IMR-90 (cell line): ENCODE results near the gene TUBGCP2. TPM values are rescaled to one million over a fixed set of nuclear protein-coding genes. Genes with fewer than 3 reads are reported as not detected.
A peak's percentile ranks its signal among the peaks of the same experiment; 100 is the strongest.

ENCODE experiments used
- ATAC-seq: fragments of 200-7000 bp; cut with Tn5 transposase; 2 replicates; pipeline ENCODE4 v1.9.1; 2020; ENCODE audit warnings: low read depth, mild to moderate bottlenecking, moderate library complexity
- BruUV-seq: library from RNA; stranded (reverse); fragments of 400-500 nt; replicated peaks from 2 replicates; lab custom pipeline; 2021; lab: Mats Ljungman, UMichigan
- CTCF ChIA-PET: fragments of 300-600 bp; formaldehyde crosslinking; extraction: SDS; loops from one replicate; lab custom pipeline; 2021; ENCODE audit warnings: antibody characterized with exemption; lab: Yijun Ruan, JAX
- POLR2A ChIA-PET: fragments of 300-600 bp; sonication (Branson Sonifier 250); formaldehyde crosslinking; loops from one replicate; lab custom pipeline; 2022; ENCODE audit warnings: antibody characterized with exemption; ENCODE audit not compliant: unreplicated experiment; lab: Charles Lee
- DNase-seq: peaks from one replicate; pipeline ENCODE4 v3.0.0; 2013
- H2AFZ ChIP-seq: replicated peaks from 2 replicates; pipeline ENCODE3; 2013; ENCODE audit warnings: low read length, mild to moderate bottlenecking; ENCODE audit not compliant: poor library complexity
- H2AK5ac ChIP-seq: 2 replicates; pipeline ENCODE4 v1.6.1; 2013; ENCODE audit warnings: low read depth, low read length, inconsistent platforms
- H2AK9ac ChIP-seq: replicated peaks from 2 replicates; pipeline ENCODE3; 2013; ENCODE audit warnings: mild to moderate bottlenecking, low read depth, low read length, moderate library complexity; ENCODE audit not compliant: poor library complexity
- H2BK120ac ChIP-seq: 2 replicates; pipeline ENCODE4 v1.6.1; 2013; ENCODE audit warnings: low read depth, low read length, inconsistent platforms
- H2BK15ac ChIP-seq: 3 replicates; pipeline ENCODE4 v1.6.1; 2013; ENCODE audit warnings: low read depth, low read length, inconsistent platforms
- H2BK20ac ChIP-seq: 2 replicates; pipeline ENCODE4 v1.6.1; 2013; ENCODE audit warnings: low read depth, mild to moderate bottlenecking, inconsistent platforms, low read length, moderate library complexity
- H2BK5ac ChIP-seq: 2 replicates; pipeline ENCODE4 v1.6.1; 2013; ENCODE audit warnings: mild to moderate bottlenecking, low read depth, low read length, inconsistent platforms; ENCODE audit not compliant: poor library complexity, severe bottlenecking
- H3K14ac ChIP-seq: replicated peaks from 2 replicates; pipeline ENCODE4 v1.6.1; 2013; ENCODE audit warnings: low read depth, low read length, inconsistent platforms
- H3K18ac ChIP-seq: 2 replicates; pipeline ENCODE4 v1.6.1; 2013; ENCODE audit warnings: low read depth, low read length, control low read depth
- H3K23ac ChIP-seq: 2 replicates; pipeline ENCODE4 v1.6.1; 2013; ENCODE audit warnings: low read depth, low read length, inconsistent platforms
- H3K27ac ChIP-seq: 2 replicates; pipeline ENCODE4 v1.5.1; 2013; ENCODE audit warnings: mild to moderate bottlenecking, control low read depth, low read length; ENCODE audit not compliant: insufficient read depth
- H3K27me3 ChIP-seq: 2 replicates; pipeline ENCODE4 v1.6.1; 2013; ENCODE audit warnings: low read length; ENCODE audit not compliant: control insufficient read depth, insufficient read depth
- H3K36me3 ChIP-seq: 2 replicates; pipeline ENCODE4 v1.6.1; 2013; ENCODE audit warnings: low read length, mixed read lengths; ENCODE audit not compliant: control insufficient read depth, insufficient read depth
- H3K4ac ChIP-seq: 2 replicates; pipeline ENCODE4 v1.6.1; 2013; ENCODE audit warnings: low read depth, low read length, inconsistent platforms
- H3K4me1 ChIP-seq: 2 replicates; pipeline ENCODE4 v1.6.1; 2013; ENCODE audit warnings: low read length, mixed read lengths; ENCODE audit not compliant: control insufficient read depth, insufficient read depth
- H3K4me2 ChIP-seq: 2 replicates; pipeline ENCODE4 v1.6.1; 2013; ENCODE audit warnings: low read depth, mild to moderate bottlenecking, control low read depth, low read length, moderate library complexity
- H3K4me3 ChIP-seq: 2 replicates; pipeline ENCODE4 v1.5.1; 2013; ENCODE audit warnings: low read depth, mild to moderate bottlenecking, control low read depth, low read length, moderate library complexity; ENCODE audit not compliant: insufficient read depth
- H3K56ac ChIP-seq: 2 replicates; pipeline ENCODE4 v1.6.1; 2013; ENCODE audit warnings: low read length, inconsistent platforms; ENCODE audit not compliant: insufficient read depth; ENCODE audit errors: extremely low read depth
- H3K79me1 ChIP-seq, 2 experiments: 2 replicates each; pipeline ENCODE4 v1.6.1; 2013; ENCODE audit warnings: low read length in 2 of 2, inconsistent platforms in 1 of 2, low read depth in 1 of 2
- H3K9ac ChIP-seq: 2 replicates; pipeline ENCODE4 v1.6.1; 2013; ENCODE audit warnings: low read depth, low read length, control low read depth
- H3K9me1 ChIP-seq: 2 replicates; pipeline ENCODE4 v1.6.1; 2013; ENCODE audit warnings: low read length, inconsistent platforms; ENCODE audit not compliant: insufficient read depth
- H3K9me3 ChIP-seq: 2 replicates; pipeline ENCODE4 v1.6.1; 2013; ENCODE audit warnings: low read length; ENCODE audit not compliant: control insufficient read depth, insufficient read depth
- H4K20me1 ChIP-seq: 2 replicates; pipeline ENCODE4 v1.6.1; 2013; ENCODE audit warnings: low read length, inconsistent platforms; ENCODE audit not compliant: insufficient read depth
- H4K5ac ChIP-seq: 2 replicates; pipeline ENCODE4 v1.6.1; 2013; ENCODE audit warnings: mild to moderate bottlenecking, low read depth, low read length, control low read depth
- H4K8ac ChIP-seq, 2 experiments: 2 replicates each; pipeline ENCODE4 v1.6.1; 2013; ENCODE audit warnings: low read depth in 2 of 2, low read length in 2 of 2, control low read depth in 1 of 2, inconsistent platforms in 1 of 2
- H4K91ac ChIP-seq: 2 replicates; pipeline ENCODE4 v1.6.1; 2013; ENCODE audit warnings: low read depth, low read length, inconsistent platforms; ENCODE audit not compliant: insufficient read depth
- CHD1 ChIP-seq: IDR thresholded peaks from 2 replicates; pipeline ENCODE4 v1.6.1; 2012; ENCODE audit warnings: low read depth, low read length, improper control_type of control experiment
- WGBS, 2 experiments: methylation state at CpG; one replicate each; pipeline versions ENCODE4 v1.1.5 to v1.1.7; 2013; ENCODE audit warnings: missing lambda C conversion rate in 2 of 2; ENCODE audit not compliant: insufficient read length in 1 of 2; ENCODE audit errors: extremely low coverage in 2 of 2; 5-methylcytosine and 5-hydroxymethylcytosine counted together
- dilution Hi-C: fragments of 300-500 bp; cut with HindIII; formaldehyde crosslinking; loops from one replicate; pipeline ENCODE4 v1.14.3; 2018; ENCODE audit warnings: low sequenced_read_pairs; ENCODE audit not compliant: unreplicated experiment
- in situ Hi-C: fragments of 300-500 bp; cut with MboI; formaldehyde crosslinking; loops from 3 replicates; pipeline ENCODE4 v1.14.3; 2019; ENCODE audit warnings: low sequenced_read_pairs, inconsistent platforms, mixed read lengths
- intact Hi-C: fragments of 100-400 bp; cut with micrococcal nuclease; formaldehyde crosslinking; loops from 2 replicates; pipeline ENCODE4 v1.10.0; 2022
- polyA plus RNA-seq, 3 experiments: library from polyadenylated mRNA; depleted of rRNA; stranded (reverse); fragments of >200 nt; gene quantifications; 2 replicates each; pipeline ENCODE4 v1.2.3, GENCODE V29; 2012; ENCODE audit warnings: low replicate concordance in 1 of 3
- total RNA-seq: library from RNA; depleted of rRNA; stranded (reverse); fragments of >200 nt; gene quantifications from 2 replicates; pipeline ENCODE4 v1.2.3, GENCODE V29; 2012
- TF ChIP-seq, protein P1 (sequence below): fragments of 150-350 bp; IDR thresholded peaks from 2 replicates; pipeline ENCODE4 v1.6.1; 2016; ENCODE audit warnings: low read depth, mild to moderate bottlenecking, low read length, moderate library complexity, borderline replicate concordance

Gene TUBGCP2
- total and polyA plus RNA-seq, 2 of the 4 experiments (the other 2 are of a cell fraction) = 48.1 to 72.6 TPM

DNA sequence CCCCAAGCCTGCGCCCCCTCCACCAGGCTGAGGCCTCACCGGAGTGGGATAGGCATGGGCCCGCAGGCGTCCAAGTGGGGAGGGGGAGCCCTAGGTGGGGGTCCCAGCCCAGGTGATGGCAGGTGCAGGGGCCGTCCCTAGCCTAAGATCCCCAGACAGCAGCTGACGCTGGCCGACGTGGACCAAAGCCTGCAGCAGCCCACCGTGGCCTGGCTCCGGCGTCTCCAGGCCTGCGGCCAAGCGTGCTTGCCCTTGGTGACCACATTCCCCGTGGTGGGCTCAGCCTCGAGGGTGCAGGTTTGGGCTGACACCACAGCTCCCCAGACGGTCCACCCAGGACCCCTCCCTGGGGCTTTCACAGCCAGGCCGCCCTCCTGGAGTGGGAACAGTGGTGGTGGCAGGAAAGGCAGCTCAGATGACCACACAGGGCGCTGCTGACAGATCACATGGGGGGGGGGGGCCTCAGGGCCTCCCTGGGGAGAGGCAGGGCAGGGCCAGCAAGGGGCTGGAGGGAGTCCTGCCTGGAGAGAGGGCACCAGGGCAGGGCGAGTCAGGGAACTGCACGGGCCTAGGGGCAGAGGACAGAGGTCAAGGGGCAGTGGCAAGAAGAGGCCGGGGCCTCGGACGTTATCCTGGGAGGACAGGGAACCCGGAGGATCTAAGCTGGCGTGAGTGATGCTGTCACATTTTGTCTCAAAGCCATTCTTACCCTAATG, 31.2 kb downstream of the TUBGCP2 start:
- Histone ChIP-seq H3K9me3 (no peaks in the 10 kb centered on the region), H4K8ac (no peak overlapping the region), H3K9me1 (0 out of 2 replicates have a peak, but pooled peaks cover 4% of the 10 kb centered on the region), H2AK9ac (no peak overlapping the region), H2BK5ac (no peak overlapping the region), H2BK120ac (no peak overlapping the region), H3K14ac (no peak overlapping the region), H3K4me1 (peaks cover 10% of the 10 kb centered on the region), H3K4me3 (no peak overlapping the region), H3K36me3 (peaks cover 27% of the 10 kb centered on the region), H3K9ac (no peak overlapping the region), H3K56ac (no peak overlapping the region), H3K4ac (no peak overlapping the region), H3K27me3 (peaks cover 9% of the 10 kb centered on the region), H3K23ac (no peak overlapping the region), H2BK20ac (no peak overlapping the region), H4K5ac (no peak overlapping the region), H2AK5ac (0 out of 2 replicates have a peak overlapping the region, but pooled peaks have one; percentile 9), H2BK15ac (no peak overlapping the region), H3K4me2 (no peak overlapping the region), H3K18ac (no peak overlapping the region), H2AFZ (peak overlapping the region; percentile 11), H4K91ac (no peak overlapping the region), H3K79me1 (peaks cover 0 to 3% of the 10 kb centered on the region in 2 experiments; a peak in 1 of 4 replicates), H4K20me1 (peaks cover 7% of the 10 kb centered on the region; the same call in 1 of the 2 replicates), H3K27ac (no peak overlapping the region)
- WGBS, 2 experiments = 69% methylated on average over 16 of the region's 25 CpGs; no CpG with 5 or more reads in 1 of the 2 experiments
- in situ Hi-C loops = no loop called here
- no TSS peak for BruUV-seq
- POLR2A ChIA-PET = no interaction called here
- CTCF ChIA-PET = no interaction called here
- intact Hi-C loops = no loop called here
- DNase-seq (no peak), ATAC-seq (no peak)
- TF ChIP-seq, protein P1, sequence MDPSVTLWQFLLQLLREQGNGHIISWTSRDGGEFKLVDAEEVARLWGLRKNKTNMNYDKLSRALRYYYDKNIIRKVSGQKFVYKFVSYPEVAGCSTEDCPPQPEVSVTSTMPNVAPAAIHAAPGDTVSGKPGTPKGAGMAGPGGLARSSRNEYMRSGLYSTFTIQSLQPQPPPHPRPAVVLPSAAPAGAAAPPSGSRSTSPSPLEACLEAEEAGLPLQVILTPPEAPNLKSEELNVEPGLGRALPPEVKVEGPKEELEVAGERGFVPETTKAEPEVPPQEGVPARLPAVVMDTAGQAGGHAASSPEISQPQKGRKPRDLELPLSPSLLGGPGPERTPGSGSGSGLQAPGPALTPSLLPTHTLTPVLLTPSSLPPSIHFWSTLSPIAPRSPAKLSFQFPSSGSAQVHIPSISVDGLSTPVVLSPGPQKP = no peak
- TF ChIP-seq CHD1 = no peak
- dilution Hi-C loops = no loop called here
